Neuronal stem cell (in vitro differentiated cells): ENCODE data around the gene APOBR.
A peak's percentile ranks its signal among the peaks of the same experiment; 100 is the strongest.

ENCODE experiments used
- DNase-seq: peaks from one replicate; pipeline ENCODE4 v3.0.0-alpha.2; 2013; ENCODE audit warnings: low spot score
- H2AFZ ChIP-seq: one replicate; pipeline ENCODE4 v1.6.1; 2013; ENCODE audit warnings: mild to moderate bottlenecking, low read length, inconsistent platforms
- H2AK5ac ChIP-seq: 2 replicates; pipeline ENCODE4 v1.6.1; 2013; ENCODE audit warnings: low read depth, mild to moderate bottlenecking, inconsistent platforms, low read length, moderate library complexity, mixed read lengths
- H2BK120ac ChIP-seq: 2 replicates; pipeline ENCODE4 v1.6.1; 2013; ENCODE audit warnings: low read depth, mild to moderate bottlenecking, inconsistent platforms, low read length, moderate library complexity, mixed read lengths
- H2BK12ac ChIP-seq: one replicate; pipeline ENCODE4 v1.6.1; 2013; ENCODE audit warnings: low read length, inconsistent platforms
- H2BK15ac ChIP-seq: 2 replicates; pipeline ENCODE4 v1.6.1; 2013; ENCODE audit warnings: mild to moderate bottlenecking, low read length, inconsistent platforms, mixed read lengths
- H2BK5ac ChIP-seq: one replicate; pipeline ENCODE4 v1.6.1; 2013; ENCODE audit warnings: inconsistent platforms, mild to moderate bottlenecking, low read length, moderate library complexity
- H3K14ac ChIP-seq: one replicate; pipeline ENCODE4 v1.6.1; 2013; ENCODE audit warnings: low read length, inconsistent platforms
- H3K18ac ChIP-seq: 2 replicates; pipeline ENCODE4 v1.6.1; 2013; ENCODE audit warnings: low read length, inconsistent platforms
- H3K23ac ChIP-seq: 2 replicates; pipeline ENCODE4 v1.6.1; 2013; ENCODE audit warnings: low read depth, mild to moderate bottlenecking, mixed read lengths, low read length, inconsistent platforms; ENCODE audit not compliant: poor library complexity
- H3K27ac ChIP-seq: replicated peaks from 3 replicates; pipeline ENCODE4 v1.5.1; 2013; ENCODE audit warnings: low read length, inconsistent platforms
- H3K27me3 ChIP-seq, 3 experiments: 2 replicates each; pipeline ENCODE4 v1.6.1; 2013; ENCODE audit warnings: low read length in 3 of 3, mild to moderate bottlenecking in 2 of 3, inconsistent platforms in 1 of 3, low read depth in 1 of 3, mixed read lengths in 1 of 3, moderate library complexity in 1 of 3; ENCODE audit not compliant: control insufficient read depth in 3 of 3, insufficient read depth in 3 of 3
- H3K36me3 ChIP-seq, 2 donors: replicated peaks in 1 of 2; 2 replicates each; pipeline ENCODE4 v1.6.1; 2013; ENCODE audit warnings: low read length in 2 of 2; ENCODE audit not compliant: control insufficient read depth in 2 of 2, insufficient read depth in 2 of 2
- H3K4ac ChIP-seq: 2 replicates; pipeline ENCODE4 v1.6.1; 2013; ENCODE audit warnings: inconsistent platforms, mild to moderate bottlenecking, low read length, moderate library complexity
- H3K4me1 ChIP-seq, 2 donors: 1 replicate in 1 of 2; 2 replicates in 1 of 2; pipeline ENCODE4 v1.6.1; 2013; ENCODE audit warnings: low read length in 2 of 2, low read depth in 1 of 2; ENCODE audit not compliant: control insufficient read depth in 2 of 2, insufficient read depth in 1 of 2
- H3K4me2 ChIP-seq: one replicate; pipeline ENCODE4 v1.6.1; 2013; ENCODE audit warnings: mild to moderate bottlenecking, low read length, inconsistent platforms; ENCODE audit not compliant: insufficient read depth, poor library complexity, severe bottlenecking
- H3K4me3 ChIP-seq, 2 donors: 2 replicates each; pipeline ENCODE4 v1.5.1; 2013; ENCODE audit warnings: low read length in 2 of 2, mild to moderate bottlenecking in 2 of 2, inconsistent platforms in 1 of 2, moderate library complexity in 1 of 2
- H3K79me1 ChIP-seq: one replicate; pipeline ENCODE4 v1.6.1; 2013; ENCODE audit warnings: low read depth, mild to moderate bottlenecking, inconsistent platforms, low read length, moderate library complexity
- H3K9ac ChIP-seq: one replicate; pipeline ENCODE4 v1.6.1; 2013; ENCODE audit warnings: mild to moderate bottlenecking, low read depth, low read length, inconsistent platforms; ENCODE audit not compliant: poor library complexity
- H3K9me3 ChIP-seq, 2 donors: replicated peaks in 1 of 2; 2 replicates each; pipeline versions ENCODE3 to v1.6.1; 2013; ENCODE audit warnings: low read length in 2 of 2, mild to moderate bottlenecking in 2 of 2, inconsistent platforms in 1 of 2, low read depth in 1 of 2, mixed read lengths in 1 of 2, moderate library complexity in 1 of 2; ENCODE audit not compliant: control insufficient read depth in 2 of 2, insufficient read depth in 1 of 2
- H4K8ac ChIP-seq: one replicate; pipeline ENCODE4 v1.6.1; 2013; ENCODE audit warnings: low read depth, mild to moderate bottlenecking, inconsistent platforms, low read length, moderate library complexity
- H4K91ac ChIP-seq: one replicate; pipeline ENCODE4 v1.6.1; 2013; ENCODE audit warnings: low read length, low read depth, mild to moderate bottlenecking, inconsistent platforms; ENCODE audit not compliant: poor library complexity
- WGBS, 2 donors: extraction: QIAGEN DNeasy Blood & Tissue Kit; methylation state at CpG; one replicate each; pipeline ENCODE4 v1.1.7; 2013; ENCODE audit warnings: missing lambda C conversion rate in 2 of 2, mixed read lengths in 1 of 2; ENCODE audit not compliant: insufficient read length in 2 of 2, insufficient replicate concordance in 1 of 2; ENCODE audit errors: extremely low coverage in 2 of 2; 5-methylcytosine and 5-hydroxymethylcytosine counted together

APOBR gene

DNA sequence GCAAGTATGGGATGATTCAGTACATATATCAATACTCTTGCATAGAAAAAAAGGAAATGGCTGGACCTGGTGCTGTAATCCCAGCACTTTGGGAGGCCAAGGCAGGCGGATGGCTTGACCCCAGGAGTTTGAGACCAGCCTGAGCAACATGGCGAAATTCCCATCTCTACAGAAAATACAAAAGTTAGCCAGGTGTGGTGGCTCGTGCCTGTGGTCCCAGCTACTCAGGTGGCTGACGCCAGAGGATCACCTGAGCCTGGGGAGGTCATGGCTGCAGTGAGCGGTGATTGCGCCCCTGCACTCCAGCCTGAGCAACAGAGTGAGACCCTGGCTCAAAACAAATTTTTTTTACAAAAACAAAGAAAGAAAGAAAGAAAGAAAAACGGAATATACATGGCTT is 52.2 kb downstream of the APOBR start:
- Histone ChIP-seq H2BK5ac (no peak overlapping the region), H4K8ac (no peak overlapping the region), H3K27me3 (no peaks in the 10 kb centered on the region), H3K4me1 (no peaks in the 10 kb centered on the region), H2BK120ac (no peak overlapping the region), H2BK12ac (no peak overlapping the region), H2AK5ac (no peak overlapping the region), H2AFZ (no peak overlapping the region), H3K23ac (no peak overlapping the region), H3K4me3 (no peak overlapping the region), H3K79me1 (peaks cover 1% of the 10 kb centered on the region), H3K9me3 (no peaks in the 10 kb centered on the region), H3K4me2 (no peak overlapping the region), H3K9ac (no peak overlapping the region), H3K18ac (no peak overlapping the region), H4K91ac (no peak overlapping the region), H3K4ac (no peak overlapping the region), H3K14ac (no peak overlapping the region), H3K27ac (no peak overlapping the region), H2BK15ac (no peak overlapping the region), H3K36me3 (no peaks in the 10 kb centered on the region)
- no peak for DNase-seq
- WGBS, 2 donors: no CpG with 5 or more reads among the region's 7 CpGs

DNA sequence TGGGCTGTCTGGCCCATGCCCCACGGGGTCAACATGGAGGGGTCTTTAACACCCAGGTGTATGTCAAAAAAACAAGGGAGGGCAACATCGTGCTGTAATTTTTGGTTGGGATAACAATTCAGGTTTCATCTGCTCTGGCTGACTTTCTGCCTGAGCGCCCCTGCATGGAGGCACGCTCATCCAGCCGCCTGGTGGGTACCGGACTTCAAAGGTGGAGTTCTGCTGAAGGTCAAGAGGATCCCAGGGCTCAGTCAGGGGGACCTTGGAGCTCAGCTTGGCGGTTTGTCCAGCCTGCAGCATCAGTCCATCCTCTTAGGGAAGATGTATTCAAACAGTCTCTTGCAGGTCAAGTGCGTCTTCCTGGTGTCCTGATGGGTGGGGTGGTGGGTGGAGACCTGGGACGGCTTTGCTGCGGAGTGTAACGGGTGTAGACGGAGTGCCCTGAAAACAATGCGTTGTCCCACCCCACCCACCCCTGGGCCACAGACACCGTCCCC is 53.9 kb downstream of the APOBR start:
- Histone ChIP-seq H2BK12ac (no peak overlapping the region), H3K4ac (no peak overlapping the region), H4K91ac (no peak overlapping the region), H3K23ac (peak overlapping the region; percentile 55), H3K27me3 (no peaks in the 10 kb centered on the region), H3K14ac (no peak overlapping the region), H2BK120ac (no peak overlapping the region), H3K4me2 (no peak overlapping the region), H3K9me3 (no peaks in the 10 kb centered on the region), H3K4me3 (no peak overlapping the region), H2BK5ac (no peak overlapping the region), H3K79me1 (no peaks in the 10 kb centered on the region), H3K36me3 (no peaks in the 10 kb centered on the region), H3K27ac (no peak overlapping the region), H3K9ac (no peak overlapping the region), H2AFZ (no peak overlapping the region), H3K4me1 (no peaks in the 10 kb centered on the region), H2AK5ac (no peak overlapping the region), H4K8ac (no peak overlapping the region), H3K18ac (no peak overlapping the region), H2BK15ac (no peak overlapping the region)
- WGBS, 2 donors: no CpG with 5 or more reads among the region's 14 CpGs
- DNase-seq: no peak
